GM19238 (cell line): ENCODE measurements around the gene R3HDM2.
"Not testable (repeated sequence)": the region's sequence is repeated elsewhere in the genome, so short reads cannot be mapped to it uniquely, and the experiment has no call there.

Experiments
- DNase-seq: peaks from one replicate; pipeline ENCODE4 v3.0.0; 2011; ENCODE audit warnings: low spot score; ENCODE audit not compliant: insufficient read length

R3HDM2 gene

GRCh38 chr12:57381693-57382220 lies 49.1 kb downstream of the R3HDM2 start:
- DNase-seq = no peak

GRCh38 chr12:57380300-57380699 lies 50.5 kb downstream of the R3HDM2 start:
- DNase-seq = no peak

GRCh38 chr12:57377103-57377840 lies 53.6 kb downstream of the R3HDM2 start:
- DNase-seq = no peak

- no peak for DNase-seq
Observed at GRCh38 chr12:57372233-57372632, 58.6 kb downstream of the R3HDM2 start.

- DNase-seq = no peak
Observed at GRCh38 chr12:57370696-57371095, 60.1 kb downstream of the R3HDM2 start.

- no peak for DNase-seq
Observed at GRCh38 chr12:57370072-57370471, 60.8 kb downstream of the R3HDM2 start.

- no peak for DNase-seq
Observed at GRCh38 chr12:57369202-57369601, 61.6 kb downstream of the R3HDM2 start.

- DNase-seq = no peak
Observed at GRCh38 chr12:57368349-57369095, 62.3 kb downstream of the R3HDM2 start.

- DNase-seq = no peak
Observed at GRCh38 chr12:57367121-57367520, 63.7 kb downstream of the R3HDM2 start.

GRCh38 chr12:57366315-57366714 lies 64.5 kb downstream of the R3HDM2 start:
- no peak for DNase-seq

- DNase-seq = not testable (repeated sequence)
Observed at GRCh38 chr12:57364156-57364555, 66.7 kb downstream of the R3HDM2 start.

- DNase-seq = no peak
Observed at GRCh38 chr12:57360468-57360867, 70.4 kb downstream of the R3HDM2 start.

- no peak for DNase-seq
Observed at GRCh38 chr12:57358646-57359045, 72.2 kb downstream of the R3HDM2 start.

- DNase-seq = no peak
Observed at GRCh38 chr12:57355734-57356133, 75.1 kb downstream of the R3HDM2 start.

GRCh38 chr12:57352166-57352565 lies 78.7 kb downstream of the R3HDM2 start:
- no peak for DNase-seq

- no peak for DNase-seq
Observed at GRCh38 chr12:57347284-57347683, 83.6 kb downstream of the R3HDM2 start.

- DNase-seq = no peak
Observed at GRCh38 chr12:57343703-57344378, 87.0 kb downstream of the R3HDM2 start.

GRCh38 chr12:57342207-57342691 lies 88.6 kb downstream of the R3HDM2 start:
- no peak for DNase-seq

GRCh38 chr12:57341275-57341990 lies 89.4 kb downstream of the R3HDM2 start:
- no peak for DNase-seq

- no peak for DNase-seq
Observed at GRCh38 chr12:57340104-57340503, 90.7 kb downstream of the R3HDM2 start.

GRCh38 chr12:57336299-57336698 lies 94.5 kb downstream of the R3HDM2 start:
- not testable (repeated sequence) for DNase-seq
